Renal pelvis (tissue), 4 donors: Measurements from ENCODE around the gene GPR183. TPM values are rescaled to one million over a fixed set of nuclear protein-coding genes. Genes with fewer than 3 reads are reported as not detected.

Source experiments
- DNase-seq: peaks from one replicate; pipeline ENCODE4 v3.0.0-alpha.2; 2013
- polyA plus RNA-seq, 3 donors: library from polyadenylated mRNA; unstranded; fragments of 120-200 nt; gene quantifications; one replicate each; pipeline ENCODE4 v1.2.1, GENCODE V29; 2013; ENCODE audit not compliant: insufficient read length in 3 of 3

Gene GPR183
- polyA plus RNA-seq, 3 donors: 1.4 to 2.2 (median 1.9) TPM

DNA sequence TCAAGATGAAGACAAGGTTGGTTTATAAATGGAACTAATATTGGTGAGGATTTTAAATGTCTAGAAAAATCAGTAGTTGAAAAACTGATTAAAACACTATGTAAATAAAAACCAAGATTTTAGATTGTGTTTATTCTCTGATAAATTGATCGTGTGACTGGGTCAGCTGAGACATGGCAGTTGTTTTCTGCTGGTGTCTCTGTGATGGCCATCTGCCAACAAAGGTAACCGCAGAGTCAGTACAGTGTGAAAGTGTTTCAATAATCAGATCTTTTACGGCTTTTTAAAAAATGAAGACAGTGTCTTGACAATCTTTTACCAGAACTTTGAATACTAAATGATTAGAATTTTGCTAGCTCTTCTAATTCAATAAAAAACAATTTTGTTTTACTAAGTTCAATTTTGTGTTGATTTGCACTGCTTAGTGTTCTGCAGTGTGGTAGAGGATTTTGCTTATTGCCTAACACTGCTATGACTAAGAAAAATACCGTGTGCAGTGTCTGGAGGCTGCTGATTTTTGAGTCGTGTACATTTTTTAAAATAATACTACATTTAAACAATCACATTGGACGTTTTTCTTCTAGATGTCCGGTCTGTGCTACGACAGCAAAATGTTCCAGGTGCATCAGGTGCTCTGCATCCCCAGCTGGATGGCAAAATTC is 32.7 kb upstream of the GPR183 start:
- no peak for DNase-seq

DNA sequence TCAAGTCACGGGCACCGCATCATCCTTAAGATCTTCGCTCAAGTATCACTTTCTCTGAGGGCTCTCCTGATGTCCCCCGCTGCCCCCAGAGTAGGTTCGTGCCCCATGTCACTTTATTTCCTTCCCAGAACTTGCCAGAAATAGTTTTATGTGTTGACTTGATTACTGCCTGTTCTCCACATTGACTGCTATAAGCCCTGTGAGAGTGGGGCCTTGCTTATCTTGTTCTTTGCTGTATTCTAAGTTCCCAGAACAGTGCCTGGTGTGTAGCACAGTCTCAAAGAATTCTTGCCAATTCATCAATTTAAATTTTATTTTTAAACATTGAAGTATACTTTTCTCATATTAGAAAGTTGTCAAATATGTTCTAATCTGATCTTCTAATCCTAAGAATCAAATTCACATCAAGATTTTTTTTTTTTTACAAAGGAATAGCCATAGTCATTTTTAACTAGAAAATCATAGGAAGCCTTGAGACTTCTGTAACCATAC is 32.1 kb upstream of the GPR183 start:
- DNase-seq: no peak

DNA sequence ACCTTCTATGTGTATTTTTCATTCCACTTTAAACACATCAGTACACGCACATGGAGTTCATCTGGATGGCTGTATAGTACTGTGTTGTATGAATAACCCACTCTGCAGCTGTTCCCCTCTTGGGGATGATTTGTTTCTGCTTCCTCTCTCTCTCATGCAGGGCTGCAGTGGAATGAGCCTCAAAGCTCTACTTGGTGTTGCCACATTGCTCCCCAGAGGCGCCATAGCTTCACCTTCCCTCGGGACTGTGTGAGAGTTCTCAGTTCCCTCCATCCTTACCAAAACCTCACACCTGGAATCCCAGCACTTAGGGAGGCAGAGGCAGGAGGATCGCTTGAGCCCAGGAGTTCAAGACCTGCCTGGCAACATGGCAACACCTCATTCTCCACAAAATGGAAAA is 28.4 kb upstream of the GPR183 start:
- no peak for DNase-seq

DNA sequence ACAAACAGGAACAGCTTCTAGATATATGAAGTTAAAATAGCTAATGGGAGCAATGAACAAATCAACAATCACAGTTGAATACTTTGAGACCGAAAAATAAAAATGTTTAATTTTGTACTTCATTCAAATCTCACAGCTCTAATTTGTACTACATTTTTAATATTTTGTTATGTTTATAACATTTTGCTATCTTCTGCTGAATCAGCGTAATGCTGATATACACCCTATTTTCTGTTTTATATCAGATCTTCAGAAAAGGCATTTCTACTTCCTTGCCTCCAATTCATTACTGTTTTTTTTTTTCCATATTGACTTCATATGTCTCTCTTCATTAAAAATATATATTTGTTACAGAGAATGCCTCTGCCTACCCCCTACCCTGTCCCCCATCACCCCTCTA is 27.9 kb upstream of the GPR183 start:
- no peak for DNase-seq

DNA sequence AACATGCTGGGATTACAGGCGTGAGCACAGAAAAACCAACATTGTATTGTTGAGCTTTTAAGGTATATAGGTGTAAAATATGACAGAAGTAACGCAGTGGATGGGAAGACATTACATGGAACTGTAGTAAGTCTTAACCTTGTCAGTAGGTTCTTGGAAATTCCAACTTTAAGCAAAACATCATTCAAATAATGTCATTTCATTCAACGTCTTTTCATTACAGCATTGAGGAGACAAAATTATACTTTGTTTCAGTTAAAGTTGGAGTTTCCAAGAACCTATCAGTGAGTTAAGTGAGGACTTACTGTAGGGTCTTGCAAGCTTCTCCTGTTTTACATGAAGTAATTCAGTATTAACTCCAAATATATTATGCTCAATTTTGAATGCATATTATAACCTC is 27.0 kb upstream of the GPR183 start:
- DNase-seq: no peak

DNA sequence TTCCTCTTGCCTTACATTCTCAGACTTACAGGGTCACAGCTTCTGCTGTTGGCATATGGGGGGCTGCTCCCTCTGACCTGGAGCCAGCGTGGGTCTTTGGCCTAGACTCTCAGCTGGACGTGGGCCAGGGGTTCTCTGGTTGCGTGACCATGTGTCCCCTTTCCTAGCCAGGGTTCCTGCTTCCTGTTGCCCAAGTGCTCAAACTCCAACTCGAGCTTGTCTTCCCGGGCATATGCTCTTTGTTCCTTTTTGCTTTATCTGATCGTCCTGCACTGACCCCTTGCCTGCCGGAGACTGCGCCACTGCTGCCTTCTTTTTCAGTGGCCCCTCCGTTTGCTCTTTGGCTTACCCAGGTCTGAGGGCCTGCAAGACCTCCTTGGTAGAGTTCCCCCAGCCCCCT is 25.3 kb upstream of the GPR183 start:
- no peak for DNase-seq

DNA sequence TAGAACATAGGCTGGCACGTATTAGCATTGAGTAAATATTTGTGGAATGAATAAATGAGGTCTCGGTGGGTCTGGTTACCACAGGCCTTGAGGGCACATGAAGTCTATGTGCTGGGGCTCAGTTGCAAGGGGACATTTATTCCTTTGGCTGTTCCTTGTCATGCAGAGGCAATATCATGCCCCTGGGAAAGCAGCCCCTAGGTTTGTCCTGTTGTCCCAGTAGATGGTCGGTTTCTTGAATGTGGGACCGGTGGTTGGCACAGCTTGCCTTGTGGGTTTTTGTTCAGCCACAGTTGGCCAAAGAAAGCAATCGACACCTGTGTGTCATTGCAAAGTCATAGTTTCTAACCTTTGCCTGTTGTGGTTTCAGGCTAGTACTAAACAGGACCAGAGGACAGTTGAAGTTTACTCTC is 24.7 kb upstream of the GPR183 start:
- no peak for DNase-seq

DNA sequence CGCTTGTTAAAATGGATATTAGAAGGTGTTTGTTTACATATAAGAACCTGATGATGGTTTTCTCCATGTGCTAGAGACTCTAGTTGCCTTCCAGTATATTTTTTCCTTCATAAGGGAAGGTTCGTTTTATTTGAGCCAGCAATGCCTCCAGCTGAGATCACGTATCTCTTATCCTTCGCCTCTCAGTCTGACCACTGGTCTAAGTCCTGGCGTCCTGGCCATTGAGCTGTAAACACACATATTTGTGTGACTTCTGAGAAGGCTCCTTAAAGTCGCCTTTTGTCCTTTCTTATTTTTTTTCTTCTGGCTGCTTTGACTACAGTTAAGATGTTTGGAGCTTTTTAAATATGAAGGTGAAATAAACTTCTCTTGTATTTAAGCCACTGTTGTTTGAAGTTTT is 23.7 kb upstream of the GPR183 start:
- no peak for DNase-seq

DNA sequence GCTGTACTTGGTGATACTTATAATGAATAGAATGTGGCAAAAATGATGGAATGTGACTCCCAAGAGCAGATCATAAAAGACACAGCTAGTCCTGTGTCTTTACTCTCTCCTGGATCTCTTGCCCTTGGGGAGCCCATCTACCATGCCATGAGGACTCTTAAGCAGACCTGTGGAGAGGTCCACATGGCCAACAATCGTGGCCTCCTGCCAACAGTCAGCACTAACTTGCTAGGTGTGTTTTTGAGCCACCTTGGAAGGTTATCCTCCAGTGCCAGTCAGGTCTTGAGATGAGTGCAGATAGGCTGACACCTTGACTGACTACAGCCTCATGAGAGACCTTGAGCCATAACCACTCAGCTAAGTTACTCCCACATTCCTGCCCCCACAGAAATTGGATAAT is 22.3 kb upstream of the GPR183 start:
- DNase-seq: no peak

DNA sequence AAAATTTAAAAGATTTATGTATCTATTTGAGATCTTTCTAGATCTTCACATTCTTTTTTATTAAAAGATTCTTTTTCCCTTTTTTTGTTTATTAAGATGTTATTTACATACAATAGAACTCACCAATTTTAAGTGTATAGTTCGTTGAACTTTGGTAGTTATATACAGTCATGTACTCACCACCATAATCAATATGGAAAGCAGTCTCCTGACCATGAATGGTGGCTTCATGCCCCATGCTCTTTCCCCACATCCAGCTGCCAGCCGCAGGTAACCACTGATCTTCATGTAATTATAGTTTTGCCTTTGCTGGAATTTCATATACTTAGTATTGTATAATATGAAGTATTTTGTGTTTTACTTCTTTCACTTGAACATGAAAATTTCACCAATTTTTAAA is 20.6 kb upstream of the GPR183 start:
- DNase-seq: no peak

DNA sequence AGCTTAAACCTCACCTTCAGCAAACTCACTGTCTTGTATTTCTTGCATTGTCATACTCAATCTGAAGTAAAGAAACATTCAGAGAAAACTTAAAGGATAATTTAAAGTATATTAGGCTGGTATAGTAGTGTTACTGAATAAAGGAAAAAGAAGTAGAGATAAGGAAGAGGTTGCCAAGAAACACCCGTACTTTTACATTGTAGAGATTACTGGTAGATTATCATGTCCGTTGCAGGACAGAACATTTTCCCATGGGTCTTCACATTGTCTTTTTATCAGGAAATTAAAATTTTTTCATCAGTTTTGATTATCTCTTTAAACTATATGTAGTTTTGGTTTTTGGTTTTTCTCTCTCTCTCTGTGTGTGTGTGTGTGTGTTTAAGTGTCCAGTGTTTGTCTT is 19.9 kb upstream of the GPR183 start:
- DNase-seq: no peak

DNA sequence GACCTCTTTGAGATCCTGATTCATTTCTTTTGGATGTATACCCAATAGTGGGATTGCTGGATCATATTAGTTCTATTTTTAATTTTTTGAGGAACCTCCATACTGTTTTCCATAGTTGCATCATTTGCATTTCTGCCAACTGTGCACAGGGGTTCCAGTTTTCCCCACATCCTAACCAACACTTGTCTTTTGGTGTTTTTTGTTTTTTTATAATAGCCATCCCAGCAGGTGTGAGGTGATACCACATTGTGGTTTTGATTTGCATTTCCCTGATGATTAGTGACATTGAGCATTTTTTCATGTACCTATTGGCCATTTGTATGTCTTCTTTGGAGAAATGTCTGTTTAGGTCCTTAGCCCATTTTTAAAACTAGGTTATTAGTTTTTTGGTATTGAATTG is 18.8 kb upstream of the GPR183 start:
- no peak for DNase-seq

DNA sequence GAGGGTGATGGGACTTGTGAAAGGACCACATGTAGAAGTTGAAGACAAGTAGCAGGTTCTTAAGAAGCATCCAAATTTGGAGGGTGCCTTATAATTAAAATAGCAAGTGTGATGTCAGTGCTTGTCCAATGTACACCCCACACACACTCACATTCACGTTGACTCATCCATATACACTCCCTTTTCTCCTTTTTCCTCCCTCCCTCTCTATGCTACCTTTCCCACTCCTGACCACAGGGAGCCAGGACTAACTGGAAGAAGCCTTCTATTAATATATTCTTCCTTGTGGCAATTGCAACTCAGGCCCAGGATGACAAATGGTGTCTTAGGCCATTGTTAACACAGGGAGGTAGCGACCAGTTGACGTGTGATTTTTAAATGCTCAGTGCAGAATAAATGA is 16.3 kb upstream of the GPR183 start:
- DNase-seq: no peak

DNA sequence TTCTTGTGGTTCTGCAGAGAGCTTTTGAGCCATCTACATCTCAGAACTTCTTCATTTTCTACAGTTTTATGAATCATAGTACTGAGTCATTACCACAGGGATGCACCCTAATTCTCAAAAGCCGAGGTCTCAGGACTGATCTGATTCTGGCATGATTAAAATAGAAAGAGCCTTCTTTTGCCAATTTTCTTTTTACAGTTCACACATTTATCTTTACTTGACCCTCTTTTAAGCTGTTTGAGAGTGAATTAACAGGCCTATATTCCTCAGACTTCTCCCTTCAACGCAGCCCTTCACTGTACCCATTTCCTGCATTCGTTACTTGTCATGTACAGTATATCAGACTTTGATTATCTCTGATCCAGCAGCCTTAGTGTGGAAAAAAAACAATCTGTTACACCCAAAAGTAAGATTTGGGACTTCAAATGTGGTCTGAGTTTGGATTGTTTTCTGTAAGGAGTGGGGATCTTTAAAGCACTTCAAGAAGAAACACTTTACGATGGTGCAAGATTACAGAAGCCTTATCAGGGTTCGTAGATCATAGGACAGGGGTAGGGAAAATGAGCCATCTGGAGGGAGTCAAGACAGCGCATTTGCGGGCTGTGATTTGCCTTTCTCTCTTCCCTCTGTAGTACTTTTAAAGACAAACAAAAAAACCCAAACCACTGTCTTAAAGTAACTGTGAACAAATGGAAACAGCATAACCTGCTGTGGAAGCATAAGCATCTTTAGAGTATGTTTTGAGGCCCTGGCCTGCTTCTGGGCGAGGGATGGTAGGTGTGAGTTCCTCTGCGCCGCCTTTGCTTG is 15.3 kb upstream of the GPR183 start:
- no peak for DNase-seq

DNA sequence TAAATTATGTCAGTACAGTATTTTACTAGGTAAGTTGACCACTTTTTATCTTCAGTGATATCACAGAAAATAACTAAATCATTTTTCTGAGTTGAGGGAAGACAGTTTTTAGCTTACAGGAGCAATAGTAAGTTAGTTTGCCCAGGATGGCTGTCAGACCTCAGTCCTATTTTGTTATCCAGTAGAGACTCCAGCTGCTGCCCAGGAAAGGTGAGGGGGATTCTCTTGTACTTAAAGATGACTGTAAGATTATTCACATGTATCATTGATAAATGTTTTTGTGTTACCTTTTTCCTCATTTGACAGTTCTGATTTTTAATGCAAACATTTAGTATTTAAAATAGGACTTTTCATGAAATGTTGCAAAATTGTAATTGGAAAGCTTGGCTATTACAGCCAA is 14.5 kb upstream of the GPR183 start:
- DNase-seq: no peak

DNA sequence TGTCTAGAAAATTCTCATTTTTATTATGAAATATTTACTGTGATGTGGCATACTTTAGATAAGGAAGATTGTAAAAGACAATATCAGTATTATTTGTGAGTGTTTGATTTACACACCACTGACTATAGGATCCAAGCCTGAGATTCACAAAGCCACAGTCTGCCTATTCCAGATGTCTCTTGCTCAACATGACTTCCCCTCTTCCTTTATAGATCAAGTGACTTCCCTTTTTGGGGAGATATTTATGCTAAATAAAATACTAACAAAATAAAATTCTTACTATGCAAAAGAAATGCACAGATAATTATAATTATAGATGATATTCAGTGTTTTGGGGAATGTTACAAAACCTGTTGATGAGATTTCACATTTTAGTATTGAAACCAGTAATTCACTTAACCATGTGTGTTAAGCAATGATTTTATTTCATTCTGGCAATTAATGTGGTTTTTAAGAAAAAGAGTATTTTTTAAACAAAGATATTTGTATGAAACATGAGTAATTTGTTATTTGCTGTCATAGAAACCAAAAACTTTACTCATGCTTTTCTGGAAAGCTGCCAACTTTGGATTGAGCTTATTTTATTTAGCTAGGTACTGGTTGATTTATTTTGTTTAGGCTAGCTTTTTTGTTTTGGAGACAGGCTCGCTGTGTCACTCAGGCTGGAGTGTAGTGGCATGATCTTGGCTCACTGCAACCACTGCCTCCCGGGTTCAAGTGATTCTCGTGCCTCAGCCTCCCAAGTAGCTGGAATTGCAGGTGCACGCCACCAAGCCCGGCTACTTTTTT is 13.7 kb upstream of the GPR183 start:
- peak; percentile 12 for DNase-seq

DNA sequence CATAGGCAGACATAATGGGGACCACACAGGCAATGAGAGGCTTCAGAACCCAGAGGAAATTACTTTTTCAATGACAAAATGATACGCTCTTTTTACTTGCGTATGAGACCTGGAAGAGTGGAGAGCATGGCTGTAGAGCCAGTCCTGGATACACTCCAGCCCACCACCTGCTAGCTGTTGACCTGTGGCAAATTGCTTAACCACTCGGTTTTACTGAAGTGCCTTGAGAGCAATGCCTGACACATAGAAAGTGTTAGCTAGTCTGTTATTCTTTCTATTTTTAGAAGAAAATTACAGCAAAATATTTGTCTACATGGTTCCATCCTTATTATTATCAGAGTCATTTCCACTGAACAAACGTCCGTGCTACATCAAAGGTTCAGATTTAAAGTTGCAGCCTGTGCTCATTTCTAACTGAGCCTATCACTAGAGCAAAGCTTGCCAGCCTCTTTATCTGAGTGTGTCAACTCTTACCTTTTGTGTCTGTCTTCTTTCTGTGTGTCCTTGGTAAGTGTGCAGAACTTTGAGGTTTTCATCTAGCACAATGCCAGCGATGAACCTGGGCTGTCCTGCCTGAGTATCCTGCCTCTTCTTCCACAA is 9.6 kb upstream of the GPR183 start:
- no peak for DNase-seq

DNA sequence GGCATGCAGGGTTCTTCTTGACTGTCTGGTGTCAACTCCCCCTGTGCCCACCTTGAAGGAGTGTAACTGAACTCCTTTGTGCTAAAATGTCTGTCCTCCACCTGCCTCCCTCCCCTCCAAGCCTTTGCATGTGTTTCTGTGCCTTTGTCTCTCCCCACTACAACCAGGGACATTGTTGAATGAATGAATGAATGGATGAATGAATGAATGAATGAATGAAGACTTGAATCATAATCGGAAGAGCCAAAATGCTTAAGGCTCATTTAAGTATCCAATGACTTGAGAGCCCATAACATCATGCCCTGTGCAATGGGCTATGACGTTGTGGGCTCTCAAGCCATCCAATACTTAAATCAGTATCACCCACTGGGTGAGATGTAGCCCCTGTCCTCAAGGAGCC is 9.0 kb upstream of the GPR183 start:
- no peak for DNase-seq

DNA sequence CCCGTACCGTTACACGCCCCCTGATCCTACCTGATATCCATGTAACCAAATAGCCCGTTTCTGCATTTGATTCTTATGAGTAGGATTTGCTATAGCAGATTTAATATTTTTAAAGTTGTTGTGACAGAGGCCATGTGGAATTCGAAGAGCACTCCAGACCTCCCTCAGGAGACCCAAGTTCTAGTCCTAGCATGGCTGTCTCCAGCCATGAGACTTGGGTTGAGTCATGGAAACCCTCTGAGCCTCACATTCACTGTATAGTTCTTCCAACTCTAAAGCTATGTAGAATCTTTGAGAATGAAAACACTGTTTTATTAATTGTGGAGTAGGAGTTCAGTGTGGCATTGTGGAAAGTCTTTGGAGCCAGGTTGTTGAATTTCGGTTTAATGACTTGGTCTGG is 8.0 kb upstream of the GPR183 start:
- DNase-seq: no peak

DNA sequence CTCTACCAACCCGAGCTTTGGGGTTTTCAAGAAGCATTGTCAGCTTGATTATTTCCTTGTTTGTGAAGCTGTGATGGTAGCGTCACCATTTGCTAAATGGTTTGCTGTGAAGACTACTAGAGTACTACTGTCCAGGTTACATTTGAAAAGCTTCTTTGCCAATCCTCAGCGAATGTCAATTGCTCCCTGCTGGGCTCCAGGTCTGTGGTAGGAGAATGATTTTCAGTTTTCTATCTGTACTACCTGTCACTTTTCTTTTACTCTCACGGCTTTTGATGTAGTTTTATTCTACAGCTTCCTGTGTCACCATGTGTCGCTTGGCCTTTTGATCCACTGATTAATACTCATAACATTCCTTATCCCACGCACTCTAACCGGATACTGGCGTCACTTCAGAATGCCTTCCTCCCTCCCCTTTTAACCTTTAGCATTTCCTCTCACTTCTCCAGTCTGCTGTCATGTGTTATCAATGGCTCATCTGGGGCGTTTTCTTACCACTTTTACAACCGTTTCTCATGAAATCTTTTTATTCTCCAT is 7.5 kb upstream of the GPR183 start:
- peak; percentile 27 for DNase-seq

DNA sequence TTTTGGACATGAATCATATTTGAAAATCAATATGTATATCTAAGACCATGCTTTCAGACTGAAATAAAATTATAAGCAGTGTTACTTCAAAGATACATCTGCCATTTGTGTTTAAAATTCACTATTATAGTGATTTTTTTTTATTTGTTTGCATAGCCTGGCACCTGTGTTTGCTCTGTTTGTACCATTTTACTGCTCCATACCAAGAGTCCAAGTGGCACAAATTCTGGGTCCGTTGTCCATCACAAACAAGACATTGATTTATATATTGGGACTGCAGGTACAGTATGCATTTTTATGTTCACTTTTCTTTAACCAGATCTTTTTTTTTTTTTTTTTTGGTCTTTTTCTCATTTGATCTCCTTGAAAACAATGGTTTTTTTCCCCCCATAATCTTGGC is 6.7 kb upstream of the GPR183 start:
- DNase-seq: no peak

DNA sequence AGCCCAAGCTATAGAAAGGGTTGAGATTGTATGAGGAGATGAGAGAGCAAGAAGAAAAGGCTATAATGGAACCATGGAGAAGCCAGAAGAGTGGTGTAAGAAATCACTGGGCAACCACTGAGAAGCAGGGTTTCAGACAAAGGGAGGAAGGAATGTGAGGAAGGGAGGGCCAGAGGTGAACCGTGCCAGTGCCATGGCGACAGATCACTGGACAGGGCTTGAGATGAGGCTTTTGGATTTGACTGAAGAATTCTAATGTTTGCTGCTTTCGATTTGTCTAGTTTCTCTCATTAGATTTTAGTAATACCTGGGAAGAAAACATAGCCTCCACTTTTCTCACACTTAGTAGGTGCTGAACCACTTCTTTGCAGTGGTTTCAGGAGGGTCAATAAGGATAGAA is 6.3 kb upstream of the GPR183 start:
- DNase-seq: no peak
